Nephron progenitor cell (in vitro differentiated cells): ENCODE measurements around the gene RPS6KL1.

ENCODE experiments used
- DNase-seq: peaks from one replicate; pipeline ENCODE4 v3.0.0; 2021
- H3K27ac Mint-ChIP-seq: 2 replicates; pipeline ENCODE4 v1.8.0; 2021; ENCODE audit warnings: mild to moderate bottlenecking, moderate library complexity, mixed read lengths
- H3K27me3 Mint-ChIP-seq: 2 replicates; pipeline ENCODE4 v1.8.0; 2021; ENCODE audit warnings: mild to moderate bottlenecking, low read depth, mixed read lengths; ENCODE audit not compliant: poor library complexity
- H3K36me3 Mint-ChIP-seq: 2 replicates; pipeline ENCODE4 v1.8.0; 2021; ENCODE audit warnings: low read depth, mixed read lengths
- H3K4me1 Mint-ChIP-seq: 2 replicates; pipeline ENCODE4 v1.8.0; 2021; ENCODE audit warnings: mixed read lengths
- H3K4me3 Mint-ChIP-seq: 2 replicates; pipeline ENCODE4 v1.8.0; 2021; ENCODE audit warnings: mild to moderate bottlenecking, moderate library complexity, mixed read lengths
- H3K9me3 Mint-ChIP-seq: 2 replicates; pipeline ENCODE4 v1.8.0; 2021; ENCODE audit warnings: mild to moderate bottlenecking, moderate library complexity, mixed read lengths
- TF ChIP-seq, protein P1 (sequence below): fragments of 200-600 bp; sonication (generic); IDR thresholded peaks from 2 replicates; pipeline ENCODE4 v1.5.0; 2021; ENCODE audit warnings: antibody characterized with exemption

The RPS6KL1 gene

DNA sequence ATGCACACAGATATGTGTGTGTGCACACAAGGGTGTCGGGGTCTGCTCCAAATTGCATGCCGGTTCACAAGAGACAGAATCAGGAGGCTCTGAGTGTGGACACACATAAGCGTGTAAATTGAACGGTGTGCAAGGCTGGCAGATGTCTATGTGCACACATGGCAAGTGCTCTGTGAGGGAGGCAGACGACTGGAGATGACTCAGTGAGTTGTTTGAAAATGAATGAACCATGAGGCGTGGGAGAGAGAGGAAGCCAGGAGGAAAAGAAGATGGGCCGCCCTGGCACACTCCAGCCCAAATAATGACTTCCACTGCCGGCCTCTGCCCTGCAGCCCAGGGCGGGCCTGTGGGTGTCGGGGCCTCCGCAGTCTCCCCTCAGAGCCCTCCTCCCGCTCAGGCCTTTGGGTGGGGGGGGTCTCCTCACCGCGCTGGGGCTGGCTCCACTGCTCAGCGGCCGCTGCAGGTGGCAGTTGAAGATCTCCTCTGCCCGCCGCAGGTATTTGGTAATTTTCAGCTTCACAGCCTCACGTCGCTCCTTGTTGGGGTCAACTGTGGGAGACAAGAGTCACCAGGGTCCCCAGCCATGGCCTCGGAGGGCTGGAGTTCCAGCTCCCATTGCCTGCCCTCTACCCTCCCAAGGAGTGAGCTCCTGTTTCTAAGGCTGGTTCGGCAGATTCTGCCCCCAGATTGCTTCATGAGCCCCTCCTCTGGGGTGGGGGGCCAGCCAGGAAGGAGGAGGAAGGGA lies 3.5 kb downstream of the RPS6KL1 start:
- H3K36me3 Mint-ChIP-seq: no peaks in the 10 kb centered on the region
- H3K27ac Mint-ChIP-seq: no peak overlapping the region
- H3K4me3 Mint-ChIP-seq: no peak overlapping the region
- no peaks in the 10 kb centered on the region for H3K9me3 Mint-ChIP-seq
- peaks cover 26% of the 10 kb centered on the region for H3K27me3 Mint-ChIP-seq
- peaks cover 22% of the 10 kb centered on the region for H3K4me1 Mint-ChIP-seq
- no peak for DNase-seq
- TF ChIP-seq, protein P1, sequence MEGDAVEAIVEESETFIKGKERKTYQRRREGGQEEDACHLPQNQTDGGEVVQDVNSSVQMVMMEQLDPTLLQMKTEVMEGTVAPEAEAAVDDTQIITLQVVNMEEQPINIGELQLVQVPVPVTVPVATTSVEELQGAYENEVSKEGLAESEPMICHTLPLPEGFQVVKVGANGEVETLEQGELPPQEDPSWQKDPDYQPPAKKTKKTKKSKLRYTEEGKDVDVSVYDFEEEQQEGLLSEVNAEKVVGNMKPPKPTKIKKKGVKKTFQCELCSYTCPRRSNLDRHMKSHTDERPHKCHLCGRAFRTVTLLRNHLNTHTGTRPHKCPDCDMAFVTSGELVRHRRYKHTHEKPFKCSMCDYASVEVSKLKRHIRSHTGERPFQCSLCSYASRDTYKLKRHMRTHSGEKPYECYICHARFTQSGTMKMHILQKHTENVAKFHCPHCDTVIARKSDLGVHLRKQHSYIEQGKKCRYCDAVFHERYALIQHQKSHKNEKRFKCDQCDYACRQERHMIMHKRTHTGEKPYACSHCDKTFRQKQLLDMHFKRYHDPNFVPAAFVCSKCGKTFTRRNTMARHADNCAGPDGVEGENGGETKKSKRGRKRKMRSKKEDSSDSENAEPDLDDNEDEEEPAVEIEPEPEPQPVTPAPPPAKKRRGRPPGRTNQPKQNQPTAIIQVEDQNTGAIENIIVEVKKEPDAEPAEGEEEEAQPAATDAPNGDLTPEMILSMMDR: no peak

DNA sequence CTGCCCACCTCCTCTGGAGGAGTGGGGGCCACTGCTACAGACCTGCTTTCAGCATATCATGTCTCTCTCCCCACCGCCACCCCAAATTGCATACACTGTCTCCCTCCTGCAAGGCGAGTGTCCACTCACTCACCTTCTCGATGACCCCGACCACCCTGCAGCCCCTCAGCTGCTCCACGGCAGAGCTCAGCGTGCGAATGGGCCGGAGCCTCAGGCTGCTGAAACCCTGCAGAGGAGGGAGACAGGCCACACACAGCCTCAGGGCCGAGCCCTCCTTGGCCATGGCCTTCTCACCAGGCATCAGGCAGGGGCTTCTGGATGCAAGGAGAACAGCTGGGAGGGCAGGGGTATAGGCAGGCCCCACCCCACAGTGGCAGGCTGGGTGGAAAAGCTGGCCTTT lies 4.7 kb downstream of the RPS6KL1 start:
- no peaks in the 10 kb centered on the region for H3K36me3 Mint-ChIP-seq
- no peak overlapping the region for H3K27ac Mint-ChIP-seq
- peaks cover 26% of the 10 kb centered on the region for H3K4me1 Mint-ChIP-seq
- TF ChIP-seq, protein P1: no peak
- no peaks in the 10 kb centered on the region for H3K9me3 Mint-ChIP-seq
- no peak overlapping the region for H3K4me3 Mint-ChIP-seq
- DNase-seq: no peak
- peaks cover 15% of the 10 kb centered on the region for H3K27me3 Mint-ChIP-seq

DNA sequence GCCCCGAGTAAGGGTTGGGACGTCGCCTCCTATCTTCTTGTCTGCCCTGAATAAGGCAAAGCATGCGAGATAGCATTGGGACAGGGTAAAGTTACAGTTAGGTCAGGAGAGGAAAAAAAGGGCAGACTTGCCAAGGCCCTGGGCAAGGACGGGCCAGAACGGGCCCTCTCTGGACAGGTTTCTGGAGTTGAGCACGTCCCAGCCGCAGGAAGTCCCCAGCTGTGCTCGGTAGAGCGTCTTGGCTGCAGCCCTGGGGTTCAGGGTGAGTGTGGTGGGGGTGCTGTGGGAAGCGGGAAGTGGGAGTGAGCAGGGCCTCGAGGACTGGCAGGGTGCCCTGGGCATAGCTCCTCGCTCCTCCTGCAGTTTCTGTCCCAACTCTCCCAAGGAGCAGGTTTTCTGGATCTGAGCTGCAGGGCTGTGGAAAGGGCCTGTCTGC lies 5.4 kb downstream of the RPS6KL1 start:
- no peaks in the 10 kb centered on the region for H3K9me3 Mint-ChIP-seq
- DNase-seq: no peak
- H3K4me3 Mint-ChIP-seq: no peak overlapping the region
- peaks cover 14% of the 10 kb centered on the region for H3K27me3 Mint-ChIP-seq
- peaks cover 26% of the 10 kb centered on the region for H3K4me1 Mint-ChIP-seq
- no peaks in the 10 kb centered on the region for H3K36me3 Mint-ChIP-seq
- H3K27ac Mint-ChIP-seq: no peak overlapping the region
- TF ChIP-seq, protein P1: no peak

DNA sequence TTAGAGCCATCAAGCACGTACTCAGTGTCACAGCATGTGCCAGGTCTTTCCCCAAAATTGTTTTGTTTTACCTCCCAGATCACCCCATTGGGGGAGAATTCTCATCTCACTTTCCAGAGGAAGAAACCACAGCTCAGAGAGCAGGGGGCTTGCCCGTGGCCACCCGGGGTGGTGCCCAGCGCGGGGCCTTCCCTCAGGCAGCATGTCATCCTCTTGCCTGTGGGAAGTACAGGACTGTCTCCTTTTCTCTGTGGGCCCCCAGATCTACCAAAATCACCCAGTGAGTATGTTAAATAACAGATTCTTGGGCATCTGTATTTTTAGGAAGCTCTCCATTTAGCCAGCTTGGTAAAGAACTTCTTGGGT lies 5.9 kb downstream of the RPS6KL1 start:
- no peak for DNase-seq
- Mint-ChIP-seq H3K27me3 (peaks cover 10% of the 10 kb centered on the region), H3K4me3 (no peak overlapping the region), H3K4me1 (peaks cover 22% of the 10 kb centered on the region), H3K36me3 (no peaks in the 10 kb centered on the region), H3K9me3 (no peaks in the 10 kb centered on the region), H3K27ac (no peak overlapping the region)
- TF ChIP-seq, protein P1: no peak

DNA sequence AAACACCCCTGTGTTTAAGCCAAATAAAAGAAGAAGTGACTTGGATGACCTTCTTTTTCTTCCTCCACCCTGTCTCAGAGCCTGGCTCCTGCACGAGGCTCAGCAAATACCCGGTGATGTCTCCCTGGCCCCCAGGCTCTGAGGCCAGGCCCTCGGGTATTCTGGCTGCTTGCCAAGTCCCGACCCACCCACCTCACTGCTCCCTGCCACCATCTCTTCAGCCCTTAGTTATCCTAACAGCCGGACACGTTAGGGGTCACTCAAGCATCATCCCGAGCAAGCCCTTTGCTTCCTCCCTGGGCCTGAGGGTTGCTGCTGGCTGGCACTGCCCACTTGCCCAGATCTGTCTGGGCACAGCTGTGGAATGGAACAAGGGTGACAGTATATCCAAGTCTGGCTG lies 7.2 kb downstream of the RPS6KL1 start:
- H3K27ac Mint-ChIP-seq: no peak overlapping the region
- no peak for DNase-seq

More for the DNA sequence above, 7.2 kb downstream of the RPS6KL1 start:
- Mint-ChIP-seq H3K27me3 (peaks cover 6% of the 10 kb centered on the region), H3K36me3 (no peaks in the 10 kb centered on the region), H3K4me1 (peaks cover 22% of the 10 kb centered on the region), H3K4me3 (no peak overlapping the region), H3K9me3 (no peaks in the 10 kb centered on the region)
- TF ChIP-seq, protein P1: no peak
